ENCODE results near the gene UPF2. TPM values are rescaled to one million over a fixed set of nuclear protein-coding genes. Genes with fewer than 3 reads are reported as not detected.

The UPF2 gene
- polyA plus RNA-seq, 3 donors, result 2.7 to 6.7 (median 4.3) TPM

DNA sequence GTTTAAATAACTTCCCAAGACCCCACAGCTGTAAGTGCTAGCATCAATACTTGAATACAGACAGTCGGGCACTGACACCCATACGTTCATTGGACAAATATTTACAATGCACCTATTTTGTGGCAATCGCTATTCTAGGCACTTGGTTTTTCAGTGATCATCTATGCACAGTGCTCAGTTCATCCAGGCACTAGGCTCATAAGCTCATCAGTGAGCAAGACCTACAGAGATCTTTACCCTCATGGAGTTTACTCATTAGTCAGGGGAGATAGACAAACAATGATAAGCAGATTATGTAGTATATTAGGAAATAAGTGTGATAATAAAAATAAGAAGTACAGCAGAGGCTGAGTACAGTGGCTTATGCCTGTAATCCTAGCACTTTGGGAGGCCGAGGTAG is 18.5 kb upstream of the UPF2 start:
- no peaks in the 10 kb centered on the region for H3K27me3 ChIP-seq (ENCODE audit: control insufficient read depth in 2 of 2, insufficient read depth in 2 of 2, low read length in 2 of 2)
- intact Hi-C loops (cut with micrococcal nuclease), result no loop called here

GRCh38 chr10:12056748-12057147 is 14.1 kb upstream of the UPF2 start:
- Histone ChIP-seq H3K27me3 (ENCODE audit: control insufficient read depth in 2 of 2, insufficient read depth in 2 of 2, low read length in 2 of 2) (no peaks in the 10 kb centered on the region), H2AFZ (ENCODE audit: insufficient read depth, low read depth, low read length, poor library complexity, severe bottlenecking) (no peak overlapping the region), H3K4me2 (replicated peaks; ENCODE audit: extremely low read depth, low read length, poor library complexity, severe bottlenecking) (no peak overlapping the region), H3K79me2 (ENCODE audit: insufficient read depth, low read length) (no peaks in the 10 kb centered on the region), H3K4me1 (ENCODE audit: control insufficient read depth in 1 of 2, insufficient read depth in 2 of 2, low read length in 2 of 2) (peaks cover 23 to 27% of the 10 kb centered on the region in 2 donors), H3K36me3 (replicated peaks in 1 of 2; ENCODE audit: control insufficient read depth in 1 of 2, insufficient read depth in 2 of 2, low read length in 2 of 2) (no peaks in the 10 kb centered on the region), H3K9me3 (replicated peaks in 1 of 2; ENCODE audit: control insufficient read depth in 1 of 2, insufficient read depth in 1 of 2, low read length in 2 of 2) (no peaks in the 10 kb centered on the region), H3K27ac (ENCODE audit: low read depth in 1 of 2, low read length in 2 of 2) (no peak overlapping the region), H3K4me3 (replicated peaks in 1 of 3; ENCODE audit: low read depth in 2 of 3, low read length in 3 of 3) (no peak overlapping the region), H3K9ac (ENCODE audit: insufficient read depth, low read length, poor library complexity, severe bottlenecking) (no peak overlapping the region), H4K20me1 (ENCODE audit: insufficient read depth, low read length) (no peaks in the 10 kb centered on the region)
- TF ChIP-seq CTCF (IDR thresholded peaks at IDR 0.05), result no peak
- Mint-ChIP-seq H3K27me3 (ENCODE audit: low read depth in 3 of 3) (peaks cover 0 to 2% (median 0%) of the 10 kb centered on the region in 3 donors), H3K4me3 (no peak overlapping the region), H3K36me3 (no peaks in the 10 kb centered on the region), H3K27ac (no peak overlapping the region), H3K4me1 (peaks cover 21% of the 10 kb centered on the region), H3K9me3 (peaks cover 0 to 3% (median 0%) of the 10 kb centered on the region in 7 donors)
- intact Hi-C loops (cut with micrococcal nuclease), result no loop called here
- 45% methylated on average over 2 of the region's 4 CpGs for WGBS (ENCODE audit: insufficient coverage)
- no peak for DNase-seq

More for the DNA sequence above, 18.5 kb upstream of the UPF2 start:
- H3K9me3 ChIP-seq (replicated peaks in 1 of 2; ENCODE audit: control insufficient read depth in 1 of 2, insufficient read depth in 1 of 2, low read length in 2 of 2), result no peaks in the 10 kb centered on the region
- no peak overlapping the region for H3K27ac ChIP-seq (ENCODE audit: low read depth in 1 of 2, low read length in 2 of 2)
- H3K36me3 ChIP-seq (replicated peaks in 1 of 2; ENCODE audit: control insufficient read depth in 1 of 2, insufficient read depth in 2 of 2, low read length in 2 of 2), result no peaks in the 10 kb centered on the region
- TF ChIP-seq CTCF (IDR thresholded peaks at IDR 0.05), result no peak
- peaks cover 0 to 3% (median 0%) of the 10 kb centered on the region in 7 donors for H3K9me3 Mint-ChIP-seq
- WGBS (ENCODE audit: insufficient coverage), result 100% methylated on average over 3 of the region's 4 CpGs
- no peaks in the 10 kb centered on the region for H3K36me3 Mint-ChIP-seq
- no peaks in the 10 kb centered on the region for H3K4me1 ChIP-seq (ENCODE audit: control insufficient read depth in 1 of 2, insufficient read depth in 2 of 2, low read length in 2 of 2)
- no peak overlapping the region for H3K4me2 ChIP-seq (replicated peaks; ENCODE audit: extremely low read depth, low read length, poor library complexity, severe bottlenecking)
- H3K9ac ChIP-seq (ENCODE audit: insufficient read depth, low read length, poor library complexity, severe bottlenecking), result no peak overlapping the region
- H2AFZ ChIP-seq (ENCODE audit: insufficient read depth, low read depth, low read length, poor library complexity, severe bottlenecking), result no peak overlapping the region
- no peak overlapping the region for H3K4me3 ChIP-seq (replicated peaks in 1 of 3; ENCODE audit: low read depth in 2 of 3, low read length in 3 of 3)
- no peak overlapping the region for H3K4me3 Mint-ChIP-seq
- no peak overlapping the region for H3K27ac Mint-ChIP-seq
- no peaks in the 10 kb centered on the region for H3K79me2 ChIP-seq (ENCODE audit: insufficient read depth, low read length)
- no peaks in the 10 kb centered on the region for H3K4me1 Mint-ChIP-seq
- no peak for DNase-seq
- no peaks in the 10 kb centered on the region for H4K20me1 ChIP-seq (ENCODE audit: insufficient read depth, low read length)
- H3K27me3 Mint-ChIP-seq (ENCODE audit: low read depth in 3 of 3), result no peaks in the 10 kb centered on the region
